ENCODE results near the gene DNAI1.
"Not testable (repeated sequence)": the region's sequence is repeated elsewhere in the genome, so short reads cannot be mapped to it uniquely, and the experiment has no call there.

- TF ChIP-seq EZH2 (IDR thresholded peaks at IDR 0.05; ENCODE audit: borderline replicate concordance); CTCF (IDR thresholded peaks at IDR 0.05; ENCODE audit: poor library complexity); EZH2phosphoT487 (IDR thresholded peaks at IDR 0.05; ENCODE audit: low read depth, severe bottlenecking, unreplicated experiment): not testable (repeated sequence)
These were observed 20.1 kb upstream of the DNAI1 start for GRCh38 chr9:34438465-34438864.

Data from hepatocyte (in vitro differentiated cells).